Loucy (cell line): ENCODE measurements around the gene CD19.

Experiments used
- CTCF ChIP-seq: fragments of 200-600 bp; sonication (generic); conservative IDR thresholded peaks from 2 replicates; pipeline ENCODE4 v1.5.1; 2014; ENCODE audit warnings: mild to moderate bottlenecking, antibody characterized with exemption, low read length
- EZH2phosphoT487 ChIP-seq: fragments of 200-600 bp; IDR thresholded peaks from 2 replicates; pipeline ENCODE4 v1.6.1; 2018; ENCODE audit warnings: antibody characterized with exemption, mild to moderate bottlenecking, moderate library complexity, borderline replicate concordance

GRCh38 chr16:28891964-28892890, 39.5 kb upstream of the CD19 start:
- TF ChIP-seq CTCF (no peak), EZH2phosphoT487 (no peak)
